Measurements from ENCODE around the gene FOLR3. TPM values are rescaled to one million over a fixed set of nuclear protein-coding genes. Genes with fewer than 3 reads are reported as not detected.

Gene FOLR3
- total RNA-seq, 4 donors from 2014 or later: 0.35 TPM; not detected in 3

DNA sequence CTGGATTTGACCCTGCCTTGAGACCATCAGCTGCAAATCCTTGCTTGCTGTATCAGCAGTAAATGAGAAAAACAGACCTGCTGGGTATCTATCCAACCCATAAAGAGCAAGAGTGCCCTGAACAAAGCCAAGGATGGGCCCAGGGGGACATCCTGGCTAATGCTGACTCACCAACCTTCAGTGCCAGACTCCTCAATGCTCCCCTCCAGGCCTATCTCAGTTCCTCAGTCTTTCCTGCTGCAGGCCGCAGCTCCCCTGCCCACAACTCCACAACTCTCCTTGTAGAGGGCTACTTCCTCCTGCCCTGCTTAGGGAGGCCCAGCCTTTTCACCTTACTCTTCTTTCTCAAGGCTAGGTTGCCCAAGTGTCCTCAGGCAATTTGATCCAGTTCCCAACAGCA lies 35.1 kb upstream of the FOLR3 start:
- TF ChIP-seq POLR2A (IDR thresholded peaks at IDR 0.05): no peak
- no peak for TF ChIP-seq CTCF (IDR thresholded peaks at IDR 0.05)
- Histone ChIP-seq H3K4me3 (no peak overlapping the region), H3K36me3 (peaks cover 19 to 49% (median 22%) of the 10 kb centered on the region in 3 donors), H3K4me1 (peaks cover 27 to 47% (median 36%) of the 10 kb centered on the region in 3 donors), H3K27me3 (no peaks in the 10 kb centered on the region), H3K27ac (peak overlapping the region; percentile 26 to 94 (median 66)), H3K9me3 (no peaks in the 10 kb centered on the region)
- intact Hi-C loops (cut with DNase I): no loop called here
- 57 to 75% methylated on average over 1 of the region's 1 CpG for WGBS, 2 donors
- DNase-seq: no peak

DNA sequence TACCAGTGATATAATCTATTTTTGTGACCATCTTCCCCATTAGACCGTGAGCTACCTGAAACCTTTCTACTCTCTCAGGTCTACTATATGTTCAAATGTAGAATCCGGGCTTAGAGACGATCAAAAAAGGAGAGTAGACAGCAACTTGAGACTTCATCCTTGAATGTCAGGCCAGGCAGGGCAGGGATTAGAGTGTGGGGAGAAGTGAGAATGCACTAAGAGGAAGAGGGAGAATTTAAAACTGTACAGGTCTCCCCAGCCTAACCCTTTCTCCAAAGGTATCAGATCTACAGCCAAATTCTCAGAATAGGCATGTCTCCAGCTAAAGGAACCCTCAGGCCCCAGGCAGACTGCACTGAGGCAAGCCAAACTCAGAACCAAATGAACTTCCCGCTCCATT lies 33.4 kb upstream of the FOLR3 start:
- H3K9me3 ChIP-seq: no peaks in the 10 kb centered on the region
- H3K36me3 ChIP-seq: peaks cover 19 to 37% (median 22%) of the 10 kb centered on the region in 3 donors
- WGBS, 2 donors: 16 to 36% methylated on average over 4 of the region's 4 CpGs
- H3K4me3 ChIP-seq: peak overlapping the region; percentile 70 to 92 (median 79)
- peak overlapping the region; percentile 94 to 97 (median 94) for H3K27ac ChIP-seq
- TF ChIP-seq CTCF (IDR thresholded peaks at IDR 0.05): no peak
- no peak for TF ChIP-seq POLR2A (IDR thresholded peaks at IDR 0.05)
- H3K27me3 ChIP-seq: no peaks in the 10 kb centered on the region
- peaks cover 27 to 47% (median 36%) of the 10 kb centered on the region in 3 donors for H3K4me1 ChIP-seq
- DNase-seq: no peak
- intact Hi-C loops (cut with DNase I): no loop called here

- TF ChIP-seq CTCF (IDR thresholded peaks at IDR 0.05) (no peak), POLR2A (IDR thresholded peaks at IDR 0.05) (no peak)
- Histone ChIP-seq H3K9me3 (no peaks in the 10 kb centered on the region), H3K27me3 (no peaks in the 10 kb centered on the region), H3K4me1 (peaks cover 27 to 47% (median 36%) of the 10 kb centered on the region in 3 donors), H3K27ac (peak overlapping the region; percentile 94 to 97 (median 94)), H3K36me3 (peaks cover 15 to 37% (median 17%) of the 10 kb centered on the region in 3 donors), H3K4me3 (peak overlapping the region; percentile 70 to 92 (median 79))
- intact Hi-C loops (cut with DNase I): no loop called here
- WGBS, 2 donors: 0 to 1% methylated on average over 8 of the region's 9 CpGs
- DNase-seq: no peak
Observed at GRCh38 chr11:72102631-72102945, 32.9 kb upstream of the FOLR3 start.

GRCh38 chr11:72102946-72103753 lies 32.4 kb upstream of the FOLR3 start, which contains the start of gene LAMTOR1:
Gene LAMTOR1 (minus strand): TSS chr11:72103297. CDS start chr11:72103224, 73 bp downstream.
- DNase-seq: peak; percentile 99
- Histone ChIP-seq H3K36me3 (peaks cover 10 to 37% (median 12%) of the 10 kb centered on the region in 3 donors), H3K4me3 (peak within 1 kb of the TSS; percentile 70 to 92 (median 79)), H3K27ac (peak within 1 kb of the TSS; percentile 94 to 97 (median 94)), H3K4me1 (peaks cover 27 to 47% (median 36%) of the 10 kb centered on the region in 3 donors), H3K27me3 (no peaks in the 10 kb centered on the region), H3K9me3 (no peaks in the 10 kb centered on the region)
- peak in 3 of 4 donors; percentile 16 to 86 (median 70) for TF ChIP-seq POLR2A (IDR thresholded peaks at IDR 0.05)
- TF ChIP-seq CTCF (IDR thresholded peaks at IDR 0.05): peak in 5 of 6 experiments; percentile 13 to 70 (median 53)
- intact Hi-C loops (cut with DNase I): no loop called here
- 6 to 10% methylated on average over 13 to 28 of the region's 64 CpGs for WGBS, 2 donors

DNA sequence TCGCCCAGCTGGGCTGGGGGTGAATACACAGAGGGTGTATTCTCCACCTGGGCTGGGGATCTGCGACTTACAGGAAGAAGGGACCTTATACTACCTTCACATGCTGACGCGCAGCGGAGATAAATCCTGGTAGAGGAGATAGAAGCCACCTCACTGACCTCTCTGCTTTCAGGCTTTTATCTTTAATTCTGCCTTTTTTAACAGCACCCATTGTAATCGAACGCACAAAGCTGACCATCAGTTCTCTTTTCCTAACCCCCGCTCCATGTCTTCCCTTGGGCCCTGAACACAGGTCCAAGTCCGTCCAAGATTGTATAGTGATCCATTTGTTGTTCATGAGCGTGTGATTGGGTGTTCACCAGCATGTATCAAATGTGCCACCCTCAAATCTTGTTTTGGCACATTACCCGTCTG lies 31.8 kb upstream of the FOLR3 start:
- Histone ChIP-seq H3K36me3 (peaks cover 4 to 37% (median 6%) of the 10 kb centered on the region in 3 donors), H3K4me3 (peak overlapping the region; percentile 70 to 92 (median 79)), H3K4me1 (peaks cover 27 to 47% (median 36%) of the 10 kb centered on the region in 3 donors), H3K27me3 (no peaks in the 10 kb centered on the region), H3K9me3 (no peaks in the 10 kb centered on the region), H3K27ac (peak overlapping the region; percentile 94 to 97 (median 94))
- intact Hi-C loops (cut with DNase I): no loop called here
- DNase-seq: no peak
- peak in 1 of 6 experiments; percentile 2 for TF ChIP-seq CTCF (IDR thresholded peaks at IDR 0.05)
- TF ChIP-seq POLR2A (IDR thresholded peaks at IDR 0.05): no peak
- WGBS, 2 donors: 80 to 82% methylated on average over 11 of the region's 11 CpGs
